Pericardium fibroblast (primary cell): Measurements from ENCODE around the gene CTNNB1. TPM values are rescaled to one million over a fixed set of nuclear protein-coding genes. Genes with fewer than 3 reads are reported as not detected.

Source experiments
- total RNA-seq: library from RNA; depleted of rRNA; stranded (reverse); fragments of >200 nt; gene quantifications from 2 replicates; pipeline ENCODE4 v1.2.3, GENCODE V29; 2015

Gene CTNNB1
- 213 and 357 TPM in 2 replicates for total RNA-seq

DNA sequence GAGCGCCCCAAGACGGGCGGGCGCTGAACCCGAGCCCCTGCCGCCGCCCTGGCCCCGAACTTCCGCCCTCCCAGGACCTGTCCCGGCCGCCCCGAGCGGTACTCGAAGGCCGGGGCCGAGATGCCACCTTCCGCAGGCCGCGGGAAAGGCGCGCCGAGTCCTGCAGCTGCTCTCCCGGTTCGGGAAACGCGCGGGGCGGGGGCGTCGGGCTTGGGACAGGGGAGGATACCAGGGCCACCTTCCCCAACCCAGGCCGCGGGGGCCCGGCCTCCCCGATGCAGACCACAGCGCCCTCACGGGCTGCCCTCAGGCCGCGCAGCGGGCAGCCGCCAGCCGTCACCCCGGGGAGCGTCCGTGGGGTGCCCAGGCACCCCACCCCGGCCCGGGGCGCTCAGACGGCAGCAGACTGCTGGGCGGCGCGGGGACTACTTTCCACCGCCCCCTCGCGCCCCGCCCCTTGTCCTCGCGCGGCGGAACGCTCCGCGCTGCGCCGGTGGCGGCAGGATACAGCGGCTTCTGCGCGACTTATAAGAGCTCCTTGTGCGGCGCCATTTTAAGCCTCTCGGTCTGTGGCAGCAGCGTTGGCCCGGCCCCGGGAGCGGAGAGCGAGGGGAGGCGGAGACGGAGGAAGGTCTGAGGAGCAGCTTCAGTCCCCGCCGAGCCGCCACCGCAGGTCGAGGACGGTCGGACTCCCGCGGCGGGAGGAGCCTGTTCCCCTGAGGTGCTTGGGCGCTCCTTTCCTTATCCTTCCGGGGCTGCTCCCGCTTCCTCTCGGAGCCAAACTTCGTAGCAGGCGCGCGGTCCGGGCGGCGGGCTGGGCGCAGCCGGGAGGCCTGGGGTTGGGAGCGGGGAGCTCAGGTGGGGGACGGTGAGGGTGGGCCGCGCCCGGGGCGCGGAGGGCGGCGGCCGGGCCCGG, at the start of gene CTNNB1:
Gene CTNNB1 (plus strand): TSS at position 556 of the 916 bp plus-strand sequence. CDS start 24,564 bp downstream, outside the sequence.

